Effector CD4-positive, alpha-beta T cell (primary cell): ENCODE results near the gene GALNT13.

Experiments used
- DNase-seq: peaks from one replicate; pipeline ENCODE4 v3.0.0-alpha.2; 2020

GALNT13 gene

DNA sequence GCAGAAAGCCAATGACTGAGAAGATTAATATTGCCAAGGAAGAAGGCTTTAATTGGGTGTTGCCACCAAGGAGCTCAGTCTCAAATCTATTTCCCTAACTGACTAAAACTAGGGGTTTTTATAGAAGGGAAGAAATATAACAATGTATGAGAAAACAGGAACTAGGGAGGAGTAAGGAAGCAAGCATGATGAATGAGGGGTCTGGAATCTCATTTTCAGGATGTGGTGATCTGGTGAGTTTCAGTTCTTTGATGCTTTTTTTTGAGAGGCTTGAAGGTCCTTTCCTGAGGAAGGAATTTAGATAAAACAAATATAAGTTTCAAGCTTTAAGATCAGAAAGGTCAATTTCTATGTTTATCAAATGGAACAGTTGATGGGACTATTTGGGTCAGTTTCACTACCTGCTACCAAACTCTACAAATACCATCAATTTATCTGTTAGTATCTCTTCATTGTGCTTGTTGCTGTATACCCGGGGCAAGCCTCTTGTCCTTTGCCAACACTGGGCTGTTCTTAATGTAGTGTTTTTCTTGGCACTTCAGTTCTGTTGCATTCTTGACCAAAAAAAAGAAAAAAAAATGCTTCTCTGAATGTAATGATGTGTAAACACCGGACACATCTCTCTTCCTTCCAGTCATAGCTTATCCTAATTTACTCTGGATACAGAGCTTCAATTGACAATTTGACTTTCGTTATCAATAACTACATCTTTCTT is 357.0 kb downstream of the GALNT13 start:
- DNase-seq, result no peak

DNA sequence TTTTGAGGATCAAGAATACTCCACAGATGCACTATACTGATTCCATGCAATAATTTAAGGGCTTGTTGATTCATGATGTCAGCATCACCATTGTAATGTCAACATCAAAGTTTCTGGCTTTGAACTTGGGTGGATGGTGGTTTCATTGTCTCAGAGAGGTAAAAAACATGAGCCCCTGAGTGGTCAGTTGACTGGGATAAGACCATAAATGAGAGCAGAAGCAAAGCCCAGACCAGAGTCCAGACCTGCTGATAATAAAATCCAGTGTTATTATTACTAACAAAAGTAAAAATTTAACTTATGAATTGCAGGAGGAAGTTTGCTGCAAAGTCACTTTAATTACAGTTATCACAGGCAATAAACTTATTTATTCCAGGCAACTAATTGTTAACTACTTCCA is 358.2 kb downstream of the GALNT13 start:
- no peak for DNase-seq

GRCh38 chr2:154231021-154231420 is 359.3 kb downstream of the GALNT13 start:
- DNase-seq, result no peak

GRCh38 chr2:154233231-154233630 is 361.5 kb downstream of the GALNT13 start:
- DNase-seq, result no peak

DNA sequence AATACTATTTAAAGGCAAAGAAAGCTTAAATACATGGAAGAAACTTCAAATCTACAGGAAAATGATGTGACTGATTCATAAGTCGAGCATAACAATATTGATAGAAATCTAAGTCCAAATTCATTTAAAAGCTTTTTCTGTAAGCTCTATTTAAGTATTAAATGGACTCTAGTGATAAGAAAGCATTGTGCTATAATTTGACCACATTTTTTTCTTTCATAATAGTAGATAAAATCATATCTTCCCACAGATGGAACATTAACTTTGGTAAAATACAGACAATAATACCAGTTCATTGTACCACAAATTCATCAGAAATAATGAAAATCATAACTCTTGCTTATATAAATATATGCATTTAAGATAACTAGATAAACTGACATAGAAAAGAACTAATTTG is 366.5 kb downstream of the GALNT13 start:
- no peak for DNase-seq

DNA sequence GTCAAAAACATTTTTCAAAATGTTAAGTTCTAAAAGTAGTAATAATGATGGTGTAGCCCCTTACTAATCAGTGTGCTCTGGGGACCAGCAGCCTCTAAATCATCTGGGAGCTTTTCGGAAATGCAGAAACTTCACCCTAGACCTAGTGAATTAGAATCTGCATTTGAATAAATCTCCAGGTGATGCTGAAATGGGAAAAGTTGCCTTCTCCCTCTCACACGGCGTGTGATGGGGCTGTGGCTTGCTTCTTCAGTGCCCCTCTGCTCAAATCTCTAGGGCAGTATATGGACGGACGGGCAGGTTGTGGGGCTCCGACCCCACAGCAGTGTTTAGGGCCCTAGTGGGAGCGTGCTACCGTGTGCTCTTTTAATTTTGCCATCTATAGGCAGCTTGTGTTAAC is 368.6 kb downstream of the GALNT13 start:
- DNase-seq, result no peak

GRCh38 chr2:154240921-154241379 is 369.2 kb downstream of the GALNT13 start:
- DNase-seq, result no peak

GRCh38 chr2:154242687-154243086 is 371.0 kb downstream of the GALNT13 start:
- no peak for DNase-seq

DNA sequence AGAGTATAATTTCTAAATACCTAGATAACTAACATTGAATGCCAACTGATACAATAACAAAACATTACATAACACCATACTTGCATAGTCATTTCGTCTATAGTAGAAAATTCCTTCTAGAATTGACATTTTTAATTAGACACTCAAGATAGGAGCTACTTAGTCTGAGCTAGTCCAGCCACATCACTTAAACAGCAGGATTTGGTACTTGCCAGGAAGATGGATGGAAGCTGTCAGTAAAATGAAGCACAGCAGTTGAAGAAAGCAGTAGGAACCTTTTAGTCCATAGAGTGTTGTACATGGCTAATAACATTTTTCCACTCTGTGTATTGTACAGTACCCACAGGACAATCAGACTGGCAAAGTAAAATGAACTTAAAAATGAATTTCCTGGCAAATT is 372.0 kb downstream of the GALNT13 start:
- DNase-seq, result no peak

DNA sequence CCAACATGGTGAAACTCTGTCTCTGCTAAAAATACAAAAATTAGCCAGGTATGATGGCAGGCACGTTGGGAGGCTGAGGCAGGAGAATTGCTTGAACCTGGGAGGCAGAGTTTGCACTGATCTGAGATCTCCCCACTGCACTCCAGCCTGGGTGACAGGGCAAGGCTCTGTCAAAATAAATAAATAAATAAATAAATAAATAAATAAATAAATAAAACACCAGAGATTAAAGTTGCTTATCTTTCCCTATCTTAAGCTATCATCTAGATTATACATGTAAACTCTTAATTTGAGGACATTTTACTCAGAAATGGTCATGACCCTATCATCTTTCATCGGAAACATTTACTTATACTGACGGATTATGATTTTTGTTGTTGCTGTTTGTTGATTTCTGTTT is 373.2 kb downstream of the GALNT13 start:
- DNase-seq, result no peak

- DNase-seq, result no peak
These were observed 375.8 kb downstream of the GALNT13 start for GRCh38 chr2:154247503-154247902.

DNA sequence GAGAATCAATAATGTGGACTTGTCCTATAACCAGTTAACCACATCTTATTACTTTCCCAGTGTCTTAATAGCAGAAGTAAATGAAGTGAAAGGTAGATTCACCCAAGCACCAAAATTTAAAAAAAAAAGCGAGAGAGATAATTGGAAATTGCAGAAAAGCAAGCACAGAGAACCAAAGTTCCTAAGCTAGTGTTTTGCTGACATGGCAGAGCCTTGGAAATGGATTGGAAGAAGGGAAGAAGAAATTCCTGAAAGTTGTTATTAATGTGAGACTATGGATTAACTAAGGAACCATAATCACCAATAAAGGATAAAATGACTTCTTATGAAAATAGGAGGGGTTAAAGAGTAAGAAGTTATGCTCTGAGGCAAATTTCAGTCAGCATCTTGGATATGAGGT is 384.4 kb downstream of the GALNT13 start:
- no peak for DNase-seq

- DNase-seq, result no peak
These were observed 387.3 kb downstream of the GALNT13 start for GRCh38 chr2:154259030-154259429.

DNA sequence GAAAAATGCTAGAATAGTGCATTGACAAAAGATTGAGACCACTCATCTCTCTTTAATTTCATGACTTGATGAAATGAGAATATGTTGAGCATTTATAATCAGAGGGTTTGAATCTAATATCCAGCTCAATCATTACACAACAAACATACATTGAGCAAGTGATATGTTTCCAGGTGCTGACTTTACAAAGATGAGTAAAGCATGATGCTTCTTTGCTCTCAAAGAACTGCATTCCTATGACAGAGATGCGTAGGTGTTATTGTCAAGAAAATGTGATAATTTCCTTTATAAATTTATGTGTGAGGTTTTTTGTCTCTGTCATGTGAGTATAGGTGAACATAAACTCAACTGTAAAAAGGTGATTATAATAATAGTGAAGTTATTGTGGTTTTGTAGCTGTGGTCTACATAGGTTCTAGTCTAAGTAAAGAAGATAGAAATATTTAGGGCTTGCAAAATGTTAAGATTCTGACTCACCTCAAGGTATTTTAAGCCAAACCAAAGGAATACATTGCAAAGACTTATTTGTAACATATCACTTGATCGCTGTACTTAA is 389.8 kb downstream of the GALNT13 start:
- no peak for DNase-seq

DNA sequence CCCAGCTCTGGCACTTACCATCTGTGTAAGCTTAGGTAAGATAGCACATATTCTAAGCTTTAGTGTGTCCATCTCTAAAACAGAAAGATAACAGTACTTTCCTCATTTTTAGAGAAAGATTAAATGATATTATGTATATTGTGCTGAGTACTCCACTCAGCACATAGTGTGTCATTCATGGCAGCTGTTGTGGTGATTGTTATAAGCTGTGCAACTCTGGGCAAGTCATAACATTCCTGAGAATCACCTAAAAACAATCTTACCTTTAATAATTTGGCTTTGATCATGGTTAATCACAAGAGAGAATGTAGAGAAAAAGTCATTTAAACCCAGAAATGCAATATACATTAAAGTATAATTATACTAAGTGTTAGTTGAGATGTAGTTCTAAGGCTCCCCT is 391.5 kb downstream of the GALNT13 start:
- DNase-seq, result no peak

DNA sequence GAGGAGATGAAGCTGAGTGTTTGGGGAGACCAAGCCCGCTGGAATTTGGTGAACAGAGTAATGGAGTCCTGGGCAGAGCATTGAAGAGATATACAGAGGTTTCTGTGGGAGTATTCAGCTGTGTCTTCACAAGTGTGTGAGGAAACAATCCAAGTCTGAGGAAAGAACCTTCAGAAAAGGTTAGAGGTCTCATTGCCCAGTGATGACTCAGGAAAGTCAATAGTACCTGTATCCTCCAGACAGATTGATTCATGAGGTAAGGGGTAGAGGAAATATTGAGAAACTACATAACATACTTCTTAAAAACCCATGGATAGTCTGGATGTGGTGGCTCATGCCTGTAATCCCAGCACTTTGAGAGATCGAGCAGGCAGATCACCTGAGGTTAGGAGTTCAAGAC is 392.3 kb downstream of the GALNT13 start:
- no peak for DNase-seq

GRCh38 chr2:154267983-154268382 is 396.3 kb downstream of the GALNT13 start:
- DNase-seq, result no peak

DNA sequence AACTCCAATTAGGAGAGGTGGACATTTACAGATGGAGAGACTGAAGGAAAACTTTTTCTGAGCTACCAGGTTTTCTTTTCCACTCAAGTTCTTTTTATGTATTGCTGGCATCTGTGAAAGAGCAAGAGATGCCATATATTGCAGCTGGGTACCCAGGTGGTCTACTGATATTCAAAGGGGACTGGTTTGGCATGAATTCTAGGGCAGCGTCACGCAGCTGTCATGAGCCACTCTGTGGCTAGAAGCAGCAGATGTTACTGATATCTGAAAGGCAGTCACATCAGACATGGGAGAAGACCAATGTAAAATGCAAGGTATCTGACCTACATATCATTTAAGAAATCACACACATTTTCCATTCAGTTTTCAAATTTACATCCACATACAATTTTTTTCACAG is 408.8 kb downstream of the GALNT13 start:
- DNase-seq, result no peak

DNA sequence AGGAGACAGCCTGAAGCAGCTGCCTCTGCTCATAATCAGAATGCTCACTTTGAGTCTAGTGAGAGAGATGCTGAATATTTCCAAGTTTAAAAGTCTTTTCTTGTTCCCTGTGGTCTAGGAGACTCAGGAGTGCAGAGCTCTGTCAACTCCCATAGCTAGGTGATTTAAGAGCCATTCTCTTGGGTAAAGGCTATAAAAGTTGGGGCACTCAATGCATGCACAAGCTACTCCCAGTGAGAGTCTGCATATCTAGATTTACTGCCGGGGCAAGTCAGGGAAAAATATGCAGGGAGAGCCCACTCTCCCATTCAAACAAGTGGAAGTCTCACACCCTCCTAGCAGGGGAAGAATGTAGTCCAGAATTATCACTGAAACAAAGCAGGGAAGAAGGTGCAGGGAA is 418.1 kb downstream of the GALNT13 start:
- no peak for DNase-seq

DNA sequence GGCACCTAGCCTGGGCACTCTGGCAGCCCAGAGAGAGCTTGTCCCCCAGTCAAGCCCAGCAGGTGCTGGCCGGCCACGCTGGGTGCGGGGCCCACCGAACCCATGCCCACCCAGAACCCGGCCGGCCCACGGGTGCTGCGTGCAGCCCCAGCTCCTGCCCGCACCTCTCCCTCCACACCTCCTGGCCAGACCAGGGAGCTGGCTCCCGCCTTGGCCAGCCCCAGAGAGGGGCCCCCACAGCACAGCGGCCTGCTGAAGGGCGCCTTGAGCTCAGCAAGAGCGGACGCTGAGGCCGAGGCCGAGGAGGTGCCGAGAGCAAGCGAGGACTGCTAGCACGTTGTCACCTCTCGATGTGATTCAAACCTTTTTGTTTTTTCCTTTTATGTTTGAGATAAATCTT is 419.8 kb downstream of the GALNT13 start:
- DNase-seq, result no peak

- no peak for DNase-seq
These were observed 420.2 kb downstream of the GALNT13 start for GRCh38 chr2:154291927-154292326.

DNA sequence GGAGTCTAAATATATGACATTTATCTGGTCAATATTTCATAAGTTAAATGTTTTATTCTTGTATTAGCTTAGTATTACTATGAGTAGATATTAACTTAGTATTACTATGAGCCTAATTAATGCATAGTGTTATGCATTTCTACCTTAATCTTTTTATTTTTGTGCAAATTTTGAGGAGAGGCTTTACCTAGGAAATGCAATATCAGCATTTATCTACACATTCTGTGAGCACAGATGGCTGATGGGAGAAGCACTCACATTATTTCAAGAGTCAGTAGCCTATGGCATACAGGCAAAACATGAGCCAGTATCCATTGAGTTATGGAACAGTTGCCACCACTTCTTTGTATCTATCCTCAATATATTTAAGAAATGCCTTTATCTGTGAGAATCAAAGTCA is 422.1 kb downstream of the GALNT13 start:
- no peak for DNase-seq

- no peak for DNase-seq
These were observed 434.7 kb downstream of the GALNT13 start for GRCh38 chr2:154306266-154306970.

DNA sequence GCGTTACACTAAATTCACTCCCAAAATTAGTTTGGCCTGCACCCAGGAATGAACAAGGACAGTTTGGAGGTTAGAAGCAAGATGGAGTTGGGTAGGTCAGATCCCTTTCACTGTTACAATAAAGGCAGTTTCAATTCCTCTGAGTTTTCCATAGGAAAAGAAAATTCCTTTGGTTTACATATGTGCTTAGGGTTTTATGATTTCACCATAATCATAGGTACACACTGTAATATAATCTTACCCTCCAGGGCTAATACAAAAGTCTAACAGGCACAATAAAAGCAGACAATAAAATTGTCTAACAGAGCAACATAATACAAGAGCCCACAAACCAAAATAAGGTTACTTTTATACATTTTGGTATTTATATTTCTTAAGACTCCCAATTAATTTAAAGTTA is 435.3 kb downstream of the GALNT13 start:
- no peak for DNase-seq
